NT2/D1 (cell line): ENCODE results near the gene PPP3CA.

Experiments used
- DNase-seq: peaks from one replicate; pipeline ENCODE4 v3.0.0-alpha.2; 2011; ENCODE audit warnings: low read depth, low spot score
- H3K27me3 ChIP-seq: 2 replicates; pipeline ENCODE4 v1.6.0; 2011; ENCODE audit warnings: mild to moderate bottlenecking; ENCODE audit not compliant: insufficient read length, insufficient read depth
- H3K36me3 ChIP-seq: 2 replicates; pipeline ENCODE4 v1.6.1; 2011; ENCODE audit warnings: mild to moderate bottlenecking, low read length, mixed read lengths; ENCODE audit not compliant: insufficient read depth, insufficient read length
- H3K4me1 ChIP-seq: 2 replicates; pipeline ENCODE4 v1.5.1; 2011; ENCODE audit not compliant: insufficient read depth, insufficient read length
- H3K4me3 ChIP-seq: 2 replicates; pipeline ENCODE4 v1.5.1; 2011; ENCODE audit warnings: low read depth; ENCODE audit not compliant: insufficient read length
- H3K9ac ChIP-seq: 2 replicates; pipeline ENCODE4 v1.6.0; 2011; ENCODE audit warnings: low read depth; ENCODE audit not compliant: insufficient read length
- H3K9me3 ChIP-seq: 2 replicates; pipeline ENCODE4 v1.5.1; 2011; ENCODE audit warnings: mild to moderate bottlenecking, low read length; ENCODE audit not compliant: insufficient read depth
- SUZ12 ChIP-seq: IDR thresholded peaks from 2 replicates; pipeline ENCODE4 v1.6.1; 2011; ENCODE audit not compliant: insufficient read length, insufficient read depth; ENCODE audit errors: extremely low read depth
- YY1 ChIP-seq: IDR thresholded peaks from 2 replicates; pipeline ENCODE4 v1.6.1; 2011; ENCODE audit not compliant: insufficient read length, insufficient read depth
- ZNF274 ChIP-seq: IDR thresholded peaks from 2 replicates; pipeline ENCODE4 v1.6.1; 2011; ENCODE audit warnings: mild to moderate bottlenecking, low read depth, low read length

PPP3CA gene

GRCh38 chr4:101037938-101038413 lies 309.4 kb downstream of the PPP3CA start:
- Histone ChIP-seq H3K4me1 (no peaks in the 10 kb centered on the region), H3K4me3 (no peak overlapping the region), H3K27me3 (no peaks in the 10 kb centered on the region), H3K36me3 (no peaks in the 10 kb centered on the region), H3K9ac (no peak overlapping the region), H3K9me3 (no peaks in the 10 kb centered on the region)
- DNase-seq = no peak
- TF ChIP-seq ZNF274 (no peak), YY1 (no peak)

GRCh38 chr4:101037249-101037648 lies 310.1 kb downstream of the PPP3CA start:
- no peak for TF ChIP-seq ZNF274
- no peak for TF ChIP-seq YY1
- no peak for TF ChIP-seq SUZ12
- no peaks in the 10 kb centered on the region for H3K27me3 ChIP-seq
- no peaks in the 10 kb centered on the region for H3K36me3 ChIP-seq
- H3K4me3 ChIP-seq = no peak overlapping the region
- no peak overlapping the region for H3K9ac ChIP-seq
- no peak for DNase-seq
- no peaks in the 10 kb centered on the region for H3K9me3 ChIP-seq
- H3K4me1 ChIP-seq = no peaks in the 10 kb centered on the region

- no peaks in the 10 kb centered on the region for H3K27me3 ChIP-seq
- H3K4me3 ChIP-seq = no peak overlapping the region
- H3K9ac ChIP-seq = no peak overlapping the region
- no peaks in the 10 kb centered on the region for H3K4me1 ChIP-seq
- no peaks in the 10 kb centered on the region for H3K36me3 ChIP-seq
- no peaks in the 10 kb centered on the region for H3K9me3 ChIP-seq
- TF ChIP-seq ZNF274 = no peak
- DNase-seq = no peak
Observed at GRCh38 chr4:101035487-101035886, 311.8 kb downstream of the PPP3CA start.

- H3K9ac ChIP-seq = no peak overlapping the region
- H3K9me3 ChIP-seq = no peaks in the 10 kb centered on the region
- H3K27me3 ChIP-seq = no peaks in the 10 kb centered on the region
- TF ChIP-seq YY1 (no peak), ZNF274 (no peak), SUZ12 (no peak)
- H3K4me1 ChIP-seq = no peaks in the 10 kb centered on the region
- no peak overlapping the region for H3K4me3 ChIP-seq
- DNase-seq = no peak
- no peaks in the 10 kb centered on the region for H3K36me3 ChIP-seq
Observed at GRCh38 chr4:101033986-101034385, 313.3 kb downstream of the PPP3CA start.

- H3K4me3 ChIP-seq = no peak overlapping the region
- H3K36me3 ChIP-seq = no peaks in the 10 kb centered on the region
- H3K4me1 ChIP-seq = no peaks in the 10 kb centered on the region
- TF ChIP-seq YY1 (no peak), SUZ12 (no peak), ZNF274 (no peak)
- no peaks in the 10 kb centered on the region for H3K9me3 ChIP-seq
- H3K27me3 ChIP-seq = no peaks in the 10 kb centered on the region
- DNase-seq = no peak
- no peak overlapping the region for H3K9ac ChIP-seq
Observed at GRCh38 chr4:101032541-101032940, 314.8 kb downstream of the PPP3CA start.

- Histone ChIP-seq H3K4me3 (no peak overlapping the region), H3K4me1 (no peaks in the 10 kb centered on the region), H3K9ac (no peak overlapping the region), H3K27me3 (no peaks in the 10 kb centered on the region), H3K36me3 (no peaks in the 10 kb centered on the region), H3K9me3 (no peaks in the 10 kb centered on the region)
- TF ChIP-seq ZNF274 (no peak), YY1 (no peak), SUZ12 (no peak)
- DNase-seq = peak; percentile 46
Observed at GRCh38 chr4:101031971-101032370, 315.4 kb downstream of the PPP3CA start.

- no peaks in the 10 kb centered on the region for H3K36me3 ChIP-seq
- TF ChIP-seq SUZ12 (no peak), YY1 (no peak), ZNF274 (no peak)
- DNase-seq = no peak
- no peaks in the 10 kb centered on the region for H3K4me1 ChIP-seq
- no peak overlapping the region for H3K9ac ChIP-seq
- H3K9me3 ChIP-seq = no peaks in the 10 kb centered on the region
- H3K27me3 ChIP-seq = no peaks in the 10 kb centered on the region
- H3K4me3 ChIP-seq = no peak overlapping the region
Observed at GRCh38 chr4:101028886-101029285, 318.4 kb downstream of the PPP3CA start.

GRCh38 chr4:101027721-101028120 lies 319.6 kb downstream of the PPP3CA start:
- H3K27me3 ChIP-seq = no peaks in the 10 kb centered on the region
- H3K9me3 ChIP-seq = no peaks in the 10 kb centered on the region
- no peak overlapping the region for H3K9ac ChIP-seq
- no peaks in the 10 kb centered on the region for H3K36me3 ChIP-seq
- H3K4me3 ChIP-seq = no peak overlapping the region
- DNase-seq = no peak
- TF ChIP-seq YY1 (no peak), ZNF274 (no peak), SUZ12 (no peak)
- H3K4me1 ChIP-seq = no peaks in the 10 kb centered on the region
